Measurements from ENCODE around the gene VWDE.
"Not testable (repeated sequence)": the region's sequence is repeated elsewhere in the genome, so short reads cannot be mapped to it uniquely, and the experiment has no call there.

- TF ChIP-seq EZH2phosphoT487 (IDR thresholded peaks at IDR 0.05; ENCODE audit: low read depth, severe bottlenecking, unreplicated experiment); CTCF (IDR thresholded peaks at IDR 0.05; ENCODE audit: poor library complexity): not testable (repeated sequence)
Observed at GRCh38 chr7:12407652-12408051, 4.0 kb upstream of the VWDE start.

All from hepatocyte (in vitro differentiated cells).